Stimulated activated CD8-positive, alpha-beta memory T cell treated with anti-CD3 and anti-CD28 coated beads, Interleukin-2, amount 100 ng/mL, for 1 hour (primary cell): ENCODE measurements around the gene LUZP4.
"Not testable (repeated sequence)": the region's sequence is repeated elsewhere in the genome, so short reads cannot be mapped to it uniquely, and the experiment has no call there.

Source experiments
- DNase-seq, 2 donors: peaks; one replicate each; pipeline ENCODE4 v3.0.0-alpha.2; 2020; ENCODE audit warnings: low read depth in 2 of 2

Gene LUZP4

GRCh38 chrX:115337491-115338144, 48.1 kb downstream of the LUZP4 start:
- no peak for DNase-seq

GRCh38 chrX:115339441-115340025, 50.0 kb downstream of the LUZP4 start:
- DNase-seq, result no peak

DNA sequence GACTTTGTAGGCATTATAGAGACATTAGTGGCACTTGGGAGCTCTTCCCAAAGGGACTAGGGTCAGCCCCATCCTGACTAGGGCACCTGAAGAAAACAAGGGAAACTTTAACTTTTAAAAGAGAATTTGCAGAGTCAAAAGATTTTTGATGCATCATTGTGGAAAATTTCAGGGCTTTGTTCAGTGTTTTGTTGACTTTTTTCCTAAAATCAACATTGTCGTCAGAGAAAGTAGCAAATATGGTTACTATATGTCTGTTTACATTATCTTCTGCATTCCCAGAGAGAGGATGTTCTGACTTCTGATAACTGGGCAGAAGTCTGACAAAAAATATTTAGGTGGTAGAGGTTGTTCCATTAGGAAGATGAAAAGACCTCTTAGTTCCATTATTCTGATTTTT, 51.9 kb downstream of the LUZP4 start:
- DNase-seq, result no peak

- no peak for DNase-seq
Measured at GRCh38 chrX:115344885-115345614, 55.5 kb downstream of the LUZP4 start.

GRCh38 chrX:115345615-115346014, 56.1 kb downstream of the LUZP4 start:
- no peak for DNase-seq

DNA sequence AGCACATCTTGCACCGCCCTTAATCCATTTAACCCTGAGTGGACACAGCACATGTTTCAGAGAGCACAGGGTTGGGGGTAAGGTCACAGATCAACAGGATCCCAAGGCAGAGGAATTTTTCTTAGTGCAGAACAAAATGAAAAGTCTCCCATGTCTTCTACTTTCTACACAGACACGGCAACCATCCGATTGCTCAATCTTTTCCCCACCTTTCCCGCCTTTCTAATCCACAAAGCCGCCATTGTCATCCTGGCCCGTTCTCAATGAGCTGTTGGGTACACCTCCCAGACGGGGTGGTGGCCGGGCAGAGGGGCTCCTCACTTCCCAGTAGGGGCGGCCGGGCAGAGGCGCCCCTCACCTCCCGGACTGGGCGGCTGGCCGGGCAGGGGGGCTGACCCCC, 57.2 kb downstream of the LUZP4 start:
- not testable (repeated sequence) for DNase-seq

GRCh38 chrX:115348446-115349225, 59.1 kb downstream of the LUZP4 start:
- no peak for DNase-seq

DNA sequence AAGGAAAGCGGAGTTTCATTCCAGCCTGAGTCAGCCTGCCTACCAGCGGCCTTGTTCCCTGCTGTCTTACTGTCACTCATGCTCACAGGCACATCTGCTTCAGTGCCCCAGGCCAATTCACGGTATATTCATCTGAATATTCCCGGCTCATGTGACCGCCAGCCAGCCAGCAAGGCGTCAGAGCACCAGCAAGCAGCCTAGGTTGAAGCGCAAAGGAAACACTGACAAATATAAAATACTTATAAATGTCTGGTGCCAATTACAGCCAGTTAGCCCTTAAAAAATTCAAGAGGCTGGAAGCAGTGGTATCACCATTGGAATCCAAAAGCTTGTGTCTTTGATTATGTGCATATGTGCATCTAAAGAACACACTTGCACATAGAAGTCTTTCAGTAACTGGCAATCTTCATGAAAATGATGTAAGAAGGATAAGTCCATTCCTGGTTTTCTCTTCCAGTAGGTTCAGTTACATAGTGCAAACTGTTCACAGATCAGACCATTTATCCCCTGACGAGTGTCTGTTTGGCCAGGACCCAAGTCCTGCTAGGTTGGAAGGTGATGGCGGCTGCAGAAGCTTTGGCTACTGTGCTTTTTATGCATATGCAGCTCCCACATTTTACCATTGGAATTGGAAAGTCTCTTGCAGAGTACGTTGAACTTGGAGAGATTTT, 61.3 kb downstream of the LUZP4 start:
- DNase-seq, result no peak

- DNase-seq, result no peak
Measured at GRCh38 chrX:115356369-115356768, 66.9 kb downstream of the LUZP4 start.
